ENCODE data around the gene VAV1. TPM values are rescaled to one million over a fixed set of nuclear protein-coding genes. Genes with fewer than 3 reads are reported as not detected.

Gene VAV1
- total and polyA plus RNA-seq, 9 of the 15 experiments (the other 6 are each of a cell fraction or from before 2014, with no cell fraction given), result 0.46 to 20.1 (median 11.1) TPM

GRCh38 chr19:6736169-6736916 lies 36.2 kb upstream of the VAV1 start (continued):
- TF ChIP-seq ZBTB7A (IDR thresholded peaks at IDR 0.05; ENCODE audit: borderline replicate concordance, control insufficient read depth, low read depth, low read length) (peak; percentile 72), HNRNPUL1 (IDR thresholded peaks at IDR 0.05; ENCODE audit: low read length) (no peak)

- ATAC-seq, result peak; percentile 44; the same call in 2 of the 3 replicates
- BruUV-seq (replicated peaks), result no TSS peak
- in situ Hi-C loops (cut with MboI), result no loop called here
- TF ChIP-seq ZNF253 (CRISPR knock-in tag; conservative IDR thresholded peaks at IDR 0.05) (no peak), ARNT (IDR thresholded peaks at IDR 0.05) (no peak), CTCF (IDR thresholded peaks at IDR 0.05 in 2 of 3, conservative IDR thresholded peaks at IDR 0.05 in 1 of 3; ENCODE audit: insufficient read depth in 2 of 3, low read depth in 1 of 3, low read length in 3 of 3) (no peak), ESRRB (CRISPR knock-in tag; IDR thresholded peaks at IDR 0.05; ENCODE audit: borderline replicate concordance) (no peak), POLR2A (conservative IDR thresholded peaks at IDR 0.05) (no peak), POLR2G (IDR thresholded peaks at IDR 0.05; ENCODE audit: low read depth, low read length) (no peak), TRIM24 (IDR thresholded peaks at IDR 0.05) (no peak), RBM17 (IDR thresholded peaks at IDR 0.05; ENCODE audit: borderline replicate concordance, low read depth, low read length) (no peak), SRSF3 (IDR thresholded peaks at IDR 0.05; ENCODE audit: insufficient read depth, low read length) (no peak), BHLHE40 (IDR thresholded peaks at IDR 0.05; ENCODE audit: low read length) (no peak), THRAP3 (IDR thresholded peaks at IDR 0.05; ENCODE audit: borderline replicate concordance) (no peak), ID3 (CRISPR knock-in tag; IDR thresholded peaks at IDR 0.05) (no peak), ID3 (tag; IDR thresholded peaks at IDR 0.05) (no peak), ZBTB7A (IDR thresholded peaks at IDR 0.05; ENCODE audit: borderline replicate concordance, control insufficient read depth, low read depth, low read length) (peak; percentile 91; the same call in 1 of the 2 replicates), MITF (IDR thresholded peaks at IDR 0.05) (no peak), NBN (IDR thresholded peaks at IDR 0.05; ENCODE audit: low read depth) (no peak), ZNF644 (tag; IDR thresholded peaks at IDR 0.05; ENCODE audit: low read depth) (no peak)
Observed at GRCh38 chr19:6736917-6737283, 35.6 kb upstream of the VAV1 start.

More at GRCh38 chr19:6736917-6737283, 35.6 kb upstream of the VAV1 start:
- intact Hi-C loops (cut with micrococcal nuclease), result loop anchor here (1.0 to 10.0 kb wide), 5 partner anchors 16 to 222 kb away; partner anchors contain the start of gene VAV1
- Histone ChIP-seq H3K79me2 (ENCODE audit: control insufficient read depth, insufficient read depth, low read length) (peaks cover 44% of the 10 kb centered on the region), H3K27me3 (ENCODE audit: control insufficient read depth in 2 of 2, insufficient read depth in 2 of 2, low read length in 2 of 2) (no peaks in the 10 kb centered on the region), H2AFZ (ENCODE audit: low read depth, low read length) (peak overlapping the region; percentile 88), H3K36me3 (ENCODE audit: control insufficient read depth, insufficient read depth, low read length) (peaks cover 12% of the 10 kb centered on the region; the same call in 1 of the 3 replicates), H3K9me1 (ENCODE audit: control insufficient read depth, insufficient read depth, low read length) (no peaks in the 10 kb centered on the region), H4K20me1 (replicated peaks; ENCODE audit: control insufficient read depth, insufficient read depth, low read length) (no peaks in the 10 kb centered on the region), H3K27ac (ENCODE audit: extremely low read depth, low read depth, low read length) (peak overlapping the region; percentile 91), H3K9ac (ENCODE audit: insufficient read depth in 1 of 2, low read depth in 2 of 2, low read length in 2 of 2) (peak overlapping the region; percentile 84 to 93), H3K4me3 (peak overlapping the region; percentile 62), H3K9me3 (replicated peaks; ENCODE audit: control insufficient read depth, insufficient read depth, low read depth, low read length) (no peaks in the 10 kb centered on the region), H3K4me2 (ENCODE audit: insufficient read depth, low read length) (peak overlapping the region; percentile 92), H3K4me1 (replicated peaks in 1 of 2; ENCODE audit: control insufficient read depth in 2 of 2, insufficient read depth in 2 of 2, low read length in 2 of 2) (peaks cover 46 to 75% of the 10 kb centered on the region in 2 experiments)
- ChIA-PET CTCF (ENCODE audit: low intra/inter-chr PET ratio) (no interaction called here), POLR2A (interaction anchor here (0.6 to 1.9 kb wide), 8 partner anchors 10 to 360 kb away, joined by 3 to 7 read pairs (median 4); no protein-coding TSS in a partner anchor)
- no peak for DNase-seq (ENCODE audit: extremely low read depth in 1 of 4, low spot score in 3 of 4)
- WGBS (ENCODE audit: insufficient coverage, low coverage, missing lambda C conversion rate), result 0% methylated on average over 11 of the region's 16 CpGs
- FAIRE-seq, result no peak

Data from K562 (cell line).